HG03108 (cell line): Measurements from ENCODE around the gene TNFAIP3.

ENCODE experiments used
- ATAC-seq: cut with Tn5 transposase; IDR thresholded peaks from one replicate; pipeline ENCODE4 v1.9.1; 2021; ENCODE audit warnings: moderate library complexity; ENCODE audit not compliant: unreplicated experiment

TNFAIP3 gene

GRCh38 chr6:137919502-137919823, 52.4 kb downstream of the TNFAIP3 start:
- ATAC-seq = no peak

- ATAC-seq = peak; percentile 43
Measured at GRCh38 chr6:137919837-137920730, 53.0 kb downstream of the TNFAIP3 start.

GRCh38 chr6:137921823-137922222, 54.8 kb downstream of the TNFAIP3 start:
- ATAC-seq = peak; percentile 52

DNA sequence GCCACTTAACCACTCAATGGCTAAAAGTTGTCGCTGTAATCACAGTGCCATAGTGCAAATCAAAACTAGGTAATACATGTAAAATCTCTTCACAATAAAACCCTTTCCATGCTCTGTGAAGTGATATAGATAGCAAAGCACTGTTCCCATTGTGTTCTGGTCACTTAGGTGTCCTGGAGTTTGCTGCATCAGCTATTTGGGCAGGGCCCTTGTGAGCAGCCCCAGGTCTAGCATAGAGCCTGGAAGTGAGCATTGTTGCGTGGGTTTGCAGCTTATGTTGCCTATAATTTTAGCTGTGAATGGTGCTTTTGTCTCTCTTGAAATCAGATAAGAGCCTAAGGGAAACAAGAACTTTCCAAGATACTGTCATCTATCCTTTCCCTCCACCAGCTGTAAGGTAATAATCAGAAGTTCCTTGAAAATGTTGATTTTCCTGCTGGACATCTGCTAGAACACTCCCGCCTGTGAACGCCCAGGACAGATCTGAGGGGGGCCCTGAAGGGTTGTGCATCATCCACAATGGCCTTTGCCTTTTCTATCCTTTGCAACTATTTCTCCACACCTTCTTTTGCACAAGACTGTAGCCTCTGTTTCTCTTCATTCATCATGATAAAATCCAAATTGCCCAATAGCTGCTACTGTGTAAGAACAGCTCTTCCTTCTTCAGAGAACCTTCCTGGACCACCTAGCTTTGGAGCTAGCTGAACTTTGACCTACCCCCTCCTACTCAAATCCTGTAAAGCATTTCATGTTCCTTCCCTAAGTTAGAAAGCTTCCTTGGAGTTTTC, 57.0 kb downstream of the TNFAIP3 start:
- no peak for ATAC-seq

DNA sequence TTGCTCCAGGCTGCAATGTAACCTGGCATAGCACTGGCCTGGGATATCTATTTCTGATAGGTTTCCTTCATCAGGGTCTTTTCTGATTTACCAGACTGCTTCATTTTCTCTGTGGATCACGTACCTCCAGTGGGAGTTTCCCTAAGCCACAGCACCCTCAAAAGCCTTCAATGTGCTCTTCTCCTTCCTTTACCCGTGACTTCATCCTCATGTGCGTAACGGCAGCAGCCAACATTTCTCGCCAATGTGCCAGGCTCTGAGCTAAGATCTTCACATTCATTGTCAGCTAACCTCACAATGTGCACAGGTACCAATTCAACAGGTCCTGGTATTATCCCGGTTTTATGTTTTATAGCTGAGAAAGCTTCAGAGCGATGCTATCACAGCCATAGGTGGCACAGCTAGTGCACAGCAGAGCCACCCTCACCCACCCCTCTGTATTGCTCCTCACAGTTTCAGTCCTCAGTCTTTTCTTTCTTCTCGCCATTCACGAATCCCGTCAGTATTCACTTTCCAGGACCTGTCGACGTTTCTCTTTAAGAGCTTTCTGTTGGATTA, 58.2 kb downstream of the TNFAIP3 start:
- ATAC-seq = no peak

DNA sequence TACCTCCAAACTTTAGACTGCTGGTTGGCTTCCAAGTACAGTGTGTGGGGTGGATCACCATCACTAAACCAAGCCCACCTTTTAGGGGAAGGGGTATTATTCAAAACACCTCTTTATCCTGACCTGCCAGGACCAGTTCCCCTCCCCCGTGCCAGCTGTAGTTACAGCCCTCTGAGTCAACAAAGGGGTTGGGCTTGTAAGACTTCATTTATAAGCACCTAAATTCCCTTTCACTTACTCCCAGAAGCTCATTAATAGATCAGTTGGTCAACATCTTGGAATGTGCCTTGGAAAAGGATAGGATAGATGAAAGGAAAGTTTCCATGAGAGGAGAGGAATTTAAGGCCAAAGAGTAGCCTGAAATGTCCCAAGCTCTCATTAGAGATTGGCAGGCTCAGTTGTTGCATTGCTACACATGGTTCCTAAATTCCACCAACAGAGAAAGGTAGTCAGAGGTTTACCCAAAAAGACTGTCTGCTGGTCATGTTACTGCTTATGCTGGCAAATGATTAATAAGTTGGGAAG, 59.2 kb downstream of the TNFAIP3 start:
- no peak for ATAC-seq

DNA sequence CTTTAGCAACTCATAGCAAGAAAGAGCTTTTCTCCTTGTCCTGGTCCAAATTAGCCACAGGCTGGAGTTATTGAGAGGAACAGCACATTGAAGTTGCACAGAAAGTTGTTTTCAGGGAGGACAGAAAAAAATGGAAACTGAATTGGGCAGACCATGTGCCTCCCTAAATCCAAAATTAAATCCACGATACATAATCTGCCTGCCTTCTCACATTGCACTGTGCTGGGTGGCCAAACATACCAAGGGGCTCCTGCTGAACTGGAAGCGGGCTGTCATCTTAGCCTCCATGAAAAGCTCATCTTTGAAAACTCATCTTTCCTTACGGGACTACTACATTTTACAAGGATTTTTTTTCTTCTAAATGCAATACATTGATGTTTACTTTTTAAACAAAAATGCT, 59.9 kb downstream of the TNFAIP3 start:
- ATAC-seq = no peak

DNA sequence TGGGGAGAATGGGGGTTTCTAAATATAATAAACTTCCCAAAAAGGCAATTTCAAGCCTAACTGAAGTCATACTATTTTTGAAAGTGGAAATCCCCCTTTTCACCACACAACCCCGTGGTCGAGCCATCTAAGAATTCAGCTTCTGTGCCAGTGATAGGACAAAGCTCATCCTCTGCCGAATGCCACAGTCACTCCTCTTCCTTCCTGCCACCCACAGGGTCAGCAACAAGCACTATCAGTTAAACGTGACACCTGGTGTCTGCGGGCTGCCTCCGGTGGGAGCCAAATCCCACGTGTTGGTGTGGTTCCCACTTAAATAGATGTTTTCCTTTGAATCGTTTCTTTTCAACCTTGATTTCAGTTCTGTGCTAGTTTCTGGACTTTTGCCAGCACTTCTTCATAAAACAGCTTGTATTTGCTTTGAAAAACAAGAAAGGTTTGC, 60.7 kb downstream of the TNFAIP3 start:
- ATAC-seq = peak; percentile 92

DNA sequence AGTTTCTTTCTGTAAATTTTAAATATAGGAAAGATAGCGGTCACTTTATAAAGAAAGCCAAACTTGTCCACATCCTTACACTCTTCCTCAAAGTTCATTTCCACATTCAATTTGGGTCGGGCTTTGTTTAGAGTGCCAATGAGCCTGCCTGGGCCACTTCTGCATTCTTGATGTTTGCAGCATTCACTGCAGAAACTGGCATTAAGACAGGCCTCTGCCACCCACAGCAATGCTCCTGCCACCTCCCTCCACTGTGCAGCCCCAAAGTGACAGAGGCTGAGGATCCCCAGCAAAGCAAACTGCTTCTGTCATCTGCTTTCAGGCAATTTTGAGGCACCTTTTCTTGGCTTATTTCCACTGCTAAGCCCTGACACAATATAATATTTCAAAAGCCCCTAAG, 61.2 kb downstream of the TNFAIP3 start:
- ATAC-seq = no peak

DNA sequence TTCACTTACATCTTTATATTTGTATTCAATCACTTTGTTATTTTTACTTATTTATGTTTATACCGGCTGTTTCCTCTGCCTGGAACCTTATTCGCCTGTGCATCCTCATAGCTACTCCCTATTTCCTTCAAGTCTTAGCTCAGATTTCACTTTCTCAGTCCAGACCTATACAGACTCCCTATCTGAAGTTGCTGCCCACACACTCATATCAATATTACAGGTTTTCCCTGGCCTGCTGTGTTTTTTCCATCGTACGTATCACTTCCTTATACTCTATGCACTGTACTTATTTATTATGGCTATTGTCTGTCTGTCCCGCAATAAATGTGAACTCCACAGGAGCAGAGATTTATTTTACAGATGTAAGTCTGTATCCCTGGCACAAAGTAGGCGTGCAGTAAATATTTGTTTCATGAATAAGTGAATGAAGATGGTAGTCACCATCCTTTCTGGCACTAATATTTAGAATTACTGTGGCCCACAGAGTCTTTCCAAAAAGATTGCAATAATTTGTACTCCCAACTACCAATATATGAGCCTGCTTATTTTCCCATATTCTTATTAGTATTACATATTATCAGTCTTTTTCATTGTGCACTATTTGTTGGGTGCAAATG, 64.9 kb downstream of the TNFAIP3 start:
- ATAC-seq = no peak
